Activated T-cell treated with anti-CD3 and anti-CD28 coated beads for 4 hours (primary cell): ENCODE measurements around the gene EP400.

Source experiments
- DNase-seq: peaks from one replicate; pipeline ENCODE4 v3.0.0-alpha.2; 2020

EP400 gene

DNA sequence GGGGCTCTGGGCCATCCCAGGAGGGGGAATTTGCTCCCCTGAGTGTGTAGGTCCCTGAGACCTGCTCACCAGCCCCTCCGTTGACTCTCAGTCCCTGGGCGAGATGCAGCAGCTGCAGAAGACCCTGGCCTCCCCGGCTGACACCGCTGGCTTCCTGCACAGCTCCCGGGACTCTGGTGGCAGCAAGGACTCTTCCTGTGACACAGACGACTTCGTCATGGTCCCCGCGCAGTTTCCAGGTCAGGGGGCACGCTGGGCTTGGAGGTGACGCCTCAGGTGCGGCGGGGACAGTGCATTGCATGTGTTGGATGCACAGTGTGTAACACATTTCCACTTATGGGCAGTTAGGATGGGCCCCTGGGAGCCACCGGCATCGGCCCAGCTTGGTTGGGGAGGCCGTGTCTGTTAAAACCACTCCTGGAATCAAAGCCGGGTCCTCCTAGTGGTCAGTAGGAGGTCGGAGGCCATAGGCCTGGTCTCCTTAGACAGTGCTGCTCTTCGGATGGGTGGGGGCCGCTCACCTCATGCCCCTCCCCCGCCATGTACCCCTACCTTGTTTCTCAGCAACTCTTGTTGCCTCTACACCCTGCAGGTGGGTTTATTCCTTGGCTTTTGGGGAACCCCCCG is 37.8 kb upstream of the EP400 start:
- no peak for DNase-seq

DNA sequence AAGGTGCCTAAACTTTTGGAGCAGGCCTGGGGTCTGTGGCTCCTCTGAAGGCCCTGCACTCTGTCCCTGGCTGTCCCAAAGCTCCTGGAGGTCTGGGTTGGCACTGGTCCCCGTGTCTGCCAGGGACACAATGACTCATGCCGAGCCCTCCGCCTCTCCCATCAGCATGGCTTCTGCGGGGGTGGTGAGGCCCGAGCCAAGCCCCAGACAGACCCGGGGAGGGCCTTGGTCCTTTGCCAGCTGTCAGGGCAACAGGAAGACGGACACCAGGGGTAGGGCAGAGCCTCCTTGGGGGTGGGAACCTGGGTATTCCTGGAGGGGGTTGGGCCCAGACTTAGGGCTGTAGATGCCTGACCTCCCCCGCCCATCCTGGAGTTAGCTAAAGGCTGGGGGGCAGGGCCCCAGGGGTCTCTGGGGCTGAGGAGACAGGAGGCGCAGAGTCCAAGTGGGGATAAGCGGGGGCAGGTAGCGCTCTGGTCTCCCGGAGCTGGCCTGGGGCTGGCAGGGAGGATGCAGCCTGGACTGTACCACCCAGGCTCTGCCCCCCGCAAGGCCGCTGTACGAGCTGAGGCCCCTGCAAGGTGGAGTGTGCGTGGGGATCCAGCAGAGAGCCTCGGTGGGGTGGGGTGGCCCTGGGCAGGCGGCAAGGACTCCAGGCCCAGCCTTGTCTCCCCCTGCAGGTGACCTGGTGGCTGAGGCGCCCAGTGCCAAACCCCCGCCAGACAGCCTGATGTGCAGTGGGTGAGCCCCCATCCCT is 37.0 kb upstream of the EP400 start:
- no peak for DNase-seq

DNA sequence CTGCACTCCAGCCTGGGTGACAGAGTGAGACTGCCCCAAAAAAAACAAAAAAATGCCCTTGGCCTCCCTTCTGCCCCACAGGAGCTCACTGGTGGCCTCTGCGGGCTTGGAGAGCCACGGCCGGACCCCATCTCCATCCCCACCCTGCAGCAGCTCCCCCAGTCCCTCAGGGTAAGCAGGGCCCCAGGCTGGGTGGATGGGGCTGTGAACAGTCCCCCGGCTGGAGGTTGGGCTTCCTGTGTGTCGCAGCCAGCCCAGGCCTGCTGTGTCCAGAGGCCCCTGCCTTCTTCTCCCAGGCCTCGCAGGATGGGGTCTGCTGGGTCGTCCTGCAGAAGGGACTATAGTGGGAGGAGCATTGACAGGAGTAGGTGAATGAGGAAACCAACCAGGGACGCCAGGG is 36.1 kb upstream of the EP400 start:
- DNase-seq: no peak

DNA sequence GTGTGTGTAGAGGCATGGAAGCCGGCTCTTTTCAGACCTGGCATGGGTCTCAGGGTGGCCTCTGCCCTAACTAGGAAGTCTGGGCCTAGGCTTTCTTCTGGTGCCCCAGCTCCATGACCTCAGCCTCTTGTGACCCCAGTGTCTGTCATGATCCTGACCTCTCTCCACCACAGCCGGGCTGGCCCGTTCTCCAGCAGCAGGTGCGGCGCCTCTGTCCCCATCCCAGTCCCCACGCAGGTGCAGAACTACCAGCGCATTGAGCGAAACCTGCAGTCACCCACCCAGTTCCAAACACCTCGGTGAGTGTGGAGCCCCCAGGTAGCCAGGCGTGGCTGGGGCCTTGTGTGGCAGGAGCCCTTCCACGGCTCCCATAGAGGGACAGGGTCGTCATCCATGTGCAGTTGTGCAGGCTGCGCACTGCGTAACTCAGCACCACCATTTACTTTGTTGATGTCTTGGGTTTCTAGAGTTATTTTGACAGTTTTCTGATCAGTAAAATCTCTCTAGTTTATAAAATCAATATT is 35.5 kb upstream of the EP400 start:
- DNase-seq: no peak

DNA sequence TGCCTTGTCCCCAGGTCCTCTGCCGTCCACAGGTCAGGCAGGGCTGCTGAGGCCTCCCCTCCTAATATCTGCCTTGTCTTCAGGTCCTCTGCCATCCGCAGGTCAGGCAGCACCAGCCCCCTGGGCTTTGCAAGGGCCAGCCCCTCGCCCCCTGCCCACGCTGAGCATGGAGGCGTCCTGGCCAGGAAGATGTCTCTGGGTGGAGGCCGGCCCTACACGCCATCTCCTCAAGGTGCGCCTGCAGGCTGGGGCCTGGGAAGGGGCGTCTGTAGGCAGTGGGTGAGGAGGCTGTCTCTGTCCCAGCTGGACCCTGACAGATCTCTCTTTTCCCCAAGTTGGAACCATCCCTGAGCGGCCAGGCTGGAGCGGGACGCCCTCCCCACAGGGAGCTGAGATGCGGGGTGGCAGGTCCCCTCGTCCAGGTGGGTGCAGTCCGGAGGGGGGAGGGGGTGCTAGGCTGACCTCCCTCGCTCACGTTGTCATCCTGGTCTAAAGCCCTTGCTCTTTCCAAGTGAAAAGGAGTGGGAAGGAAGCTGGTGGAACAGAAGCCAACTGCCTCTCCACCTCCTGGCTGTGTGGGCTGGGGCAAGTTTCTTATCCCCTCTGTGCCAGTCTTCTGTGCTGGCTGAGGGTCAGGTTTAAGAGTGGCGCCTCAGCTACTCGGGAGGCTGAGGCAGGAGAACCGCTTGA is 34.6 kb upstream of the EP400 start:
- DNase-seq: no peak

DNA sequence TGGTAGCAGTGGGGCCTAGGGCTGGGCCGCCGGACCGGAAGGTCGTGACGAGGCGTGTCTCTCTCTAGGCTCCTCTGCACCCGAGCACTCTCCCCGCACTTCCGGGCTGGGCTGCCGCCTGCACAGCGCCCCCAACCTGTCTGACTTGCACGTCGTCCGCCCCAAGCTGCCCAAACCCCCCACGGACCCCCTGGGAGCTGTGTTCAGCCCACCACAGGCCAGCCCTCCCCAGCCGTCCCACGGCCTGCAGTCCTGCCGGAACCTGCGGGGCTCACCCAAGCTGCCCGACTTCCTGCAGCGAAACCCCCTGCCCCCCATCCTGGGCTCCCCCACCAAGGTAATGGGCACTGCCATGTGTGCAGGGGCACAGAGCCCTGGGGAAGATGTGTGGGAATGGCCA is 33.9 kb upstream of the EP400 start:
- DNase-seq: no peak

DNA sequence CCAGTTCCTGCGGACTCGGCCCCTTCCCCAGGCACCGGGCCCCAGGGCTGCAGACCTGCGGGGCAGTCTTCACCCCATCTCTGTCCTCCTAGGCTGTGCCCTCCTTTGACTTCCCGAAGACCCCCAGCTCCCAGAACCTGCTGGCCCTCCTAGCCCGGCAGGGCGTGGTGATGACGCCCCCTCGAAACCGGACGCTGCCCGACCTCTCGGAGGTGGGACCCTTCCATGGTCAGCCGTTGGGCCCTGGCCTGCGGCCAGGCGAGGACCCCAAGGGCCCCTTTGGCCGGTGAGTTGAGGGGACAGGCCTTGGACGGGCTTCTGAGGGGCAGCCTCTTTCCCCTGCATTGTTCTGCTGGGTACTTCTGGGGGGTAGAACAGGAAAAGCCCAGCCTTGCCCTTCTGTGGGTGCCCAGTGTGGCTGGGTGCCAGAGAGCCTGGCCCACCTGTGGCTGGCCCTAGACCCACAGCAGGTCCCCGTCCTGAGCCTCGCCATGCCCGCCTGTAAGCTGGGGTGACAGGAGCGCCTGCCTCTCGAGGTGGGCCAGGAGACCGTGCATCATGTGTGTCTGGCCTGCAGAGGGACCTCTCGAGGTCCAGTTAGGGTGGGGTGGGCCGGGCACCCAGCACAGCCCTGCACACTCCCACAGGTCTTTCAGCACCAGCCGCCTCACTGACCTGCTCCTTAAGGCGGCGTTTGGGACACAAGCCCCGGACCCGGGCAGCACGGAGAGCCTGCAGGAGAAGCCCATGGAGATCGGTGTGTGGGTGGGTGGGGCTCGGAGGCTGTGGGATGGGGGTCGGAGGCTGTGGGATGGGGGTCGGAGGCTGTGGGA is 33.2 kb upstream of the EP400 start:
- no peak for DNase-seq

DNA sequence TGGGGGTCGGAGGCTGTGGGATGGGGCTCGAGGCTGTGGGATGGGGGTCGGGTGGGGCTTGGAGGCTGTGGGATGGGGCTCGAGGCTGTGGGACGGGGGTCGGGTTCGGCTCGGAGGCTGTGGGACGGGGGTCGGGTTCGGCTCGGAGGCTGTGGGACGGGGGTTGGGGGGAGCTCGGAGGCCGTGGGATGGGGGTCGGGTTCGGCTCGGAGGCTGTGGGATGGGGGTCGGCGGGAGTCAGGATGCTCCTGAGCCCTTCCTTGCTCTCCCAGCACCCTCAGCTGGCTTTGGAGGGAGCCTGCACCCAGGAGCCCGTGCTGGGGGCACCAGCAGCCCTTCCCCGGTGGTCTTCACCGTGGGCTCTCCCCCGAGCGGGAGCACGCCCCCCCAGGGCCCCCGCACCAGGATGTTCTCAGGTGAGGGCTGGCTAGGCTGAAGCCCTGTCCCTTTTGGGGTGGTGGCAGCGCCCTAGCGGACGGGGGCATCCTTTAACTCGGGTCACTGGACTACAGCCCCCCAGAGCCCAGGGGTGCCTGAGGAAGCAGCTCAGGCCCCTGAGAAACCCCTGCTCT is 32.5 kb upstream of the EP400 start:
- DNase-seq: no peak

DNA sequence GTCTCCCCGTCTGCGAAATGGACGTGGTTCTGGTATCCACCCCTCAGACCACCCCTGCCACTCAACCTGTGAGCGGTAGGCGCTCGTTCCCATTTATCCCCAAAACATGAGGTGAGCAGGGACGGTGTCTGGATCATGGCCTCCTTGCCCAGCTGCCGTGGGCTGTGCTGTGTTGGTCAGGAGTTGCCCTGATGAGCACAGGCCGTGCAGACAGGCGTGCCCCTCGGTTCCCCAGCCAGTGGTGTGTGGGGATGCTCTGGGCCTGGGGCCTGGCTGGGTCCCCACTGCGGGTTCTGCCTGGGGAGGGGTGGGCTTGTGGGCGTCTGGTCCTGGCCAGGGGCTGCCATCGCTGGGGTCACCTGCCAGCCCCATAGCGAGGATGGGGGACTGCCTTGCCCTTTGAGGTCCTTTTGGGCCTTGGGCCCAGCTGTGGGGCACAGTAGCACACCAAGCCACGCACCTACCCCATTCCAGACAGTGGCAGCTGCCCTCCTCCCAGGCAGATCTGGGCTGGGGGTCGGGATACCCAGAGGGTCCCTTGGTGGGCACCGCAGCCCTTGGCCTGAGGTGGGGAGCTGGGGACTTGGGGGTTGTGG is 31.9 kb upstream of the EP400 start:
- DNase-seq: no peak

DNA sequence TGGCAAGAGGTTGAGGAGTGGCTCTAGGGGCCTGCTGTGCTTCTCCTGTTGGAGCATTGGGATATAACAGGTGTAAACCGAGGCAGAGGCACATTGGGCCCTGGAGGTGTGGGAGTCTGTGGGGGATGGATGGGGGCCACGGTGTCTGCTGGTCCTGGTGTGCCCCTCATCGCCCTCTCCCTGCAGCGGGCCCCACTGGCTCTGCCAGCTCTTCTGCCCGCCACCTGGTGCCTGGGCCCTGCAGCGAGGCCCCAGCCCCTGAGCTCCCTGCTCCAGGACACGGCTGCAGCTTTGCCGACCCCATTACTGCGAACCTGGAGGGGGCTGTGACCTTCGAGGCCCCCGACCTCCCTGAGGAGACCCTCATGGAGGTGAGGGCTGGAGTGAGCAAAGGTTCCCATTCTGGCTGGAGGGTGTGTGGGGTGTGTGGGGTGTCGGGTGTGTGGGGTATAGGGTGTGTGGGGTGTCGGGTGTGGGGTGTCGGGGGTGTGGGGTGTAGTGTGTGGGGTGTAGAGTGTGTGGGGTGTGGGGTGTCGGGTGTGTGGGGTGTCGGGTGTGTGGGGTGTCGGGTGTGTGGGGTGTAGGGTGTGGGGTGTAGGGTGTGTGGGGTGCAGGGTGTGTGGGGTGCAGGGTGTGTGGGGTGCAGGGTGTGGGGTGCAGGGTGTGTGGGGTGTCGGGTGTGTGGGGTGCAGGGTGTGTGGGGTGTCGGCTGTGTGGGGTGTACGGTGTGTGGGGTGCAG is 31.3 kb upstream of the EP400 start:
- no peak for DNase-seq

DNA sequence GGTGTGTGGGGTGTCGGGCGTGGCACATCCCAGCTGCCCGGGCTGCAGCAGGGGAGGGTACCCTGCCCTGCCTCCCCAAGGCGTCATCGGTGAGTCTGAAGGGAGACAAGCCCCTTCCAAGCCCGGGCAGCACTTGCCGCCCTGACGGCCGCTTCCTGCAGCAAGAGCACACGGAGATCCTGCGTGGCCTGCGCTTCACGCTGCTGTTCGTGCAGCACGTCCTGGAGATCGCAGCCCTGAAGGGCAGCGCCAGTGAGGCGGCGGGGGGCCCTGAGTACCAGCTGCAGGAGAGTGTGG is 30.7 kb upstream of the EP400 start:
- no peak for DNase-seq

DNA sequence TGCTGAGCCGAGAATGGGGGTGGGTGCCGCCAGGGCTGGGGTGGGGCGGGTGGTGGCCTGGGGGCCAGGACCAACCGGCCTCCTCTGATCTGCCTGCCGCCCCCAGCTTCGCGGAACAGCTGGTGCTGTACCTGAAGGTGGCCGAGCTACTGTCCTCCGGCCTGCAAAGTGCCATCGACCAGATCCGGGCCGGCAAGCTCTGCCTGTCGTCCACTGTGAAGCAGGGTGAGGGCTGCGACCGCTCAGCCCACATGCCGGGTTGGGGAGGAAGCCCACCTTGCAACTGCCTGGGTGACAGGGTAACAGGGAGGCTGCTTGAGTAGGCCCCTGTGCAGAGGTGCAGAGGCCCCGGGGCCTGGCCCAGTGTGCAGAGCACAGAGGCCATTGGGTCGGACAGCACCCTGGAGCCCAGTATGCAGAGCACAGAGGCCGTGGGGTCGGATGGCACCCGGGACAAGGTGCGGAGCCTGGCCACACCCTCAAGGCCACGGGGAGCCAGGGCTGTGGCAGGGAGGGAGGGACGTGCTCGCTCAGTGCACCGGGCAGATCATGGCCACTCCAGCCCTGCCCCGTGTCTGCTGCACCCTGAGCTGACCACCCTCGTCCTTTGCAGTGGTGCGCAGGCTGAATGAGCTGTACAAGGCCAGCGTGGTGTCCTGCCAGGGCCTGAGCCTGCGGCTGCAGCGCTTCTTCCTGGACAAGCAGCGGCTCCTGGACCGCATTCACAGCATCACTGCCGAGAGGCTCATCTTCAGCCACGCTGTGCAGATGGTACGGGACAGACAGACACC is 30.2 kb upstream of the EP400 start:
- no peak for DNase-seq

DNA sequence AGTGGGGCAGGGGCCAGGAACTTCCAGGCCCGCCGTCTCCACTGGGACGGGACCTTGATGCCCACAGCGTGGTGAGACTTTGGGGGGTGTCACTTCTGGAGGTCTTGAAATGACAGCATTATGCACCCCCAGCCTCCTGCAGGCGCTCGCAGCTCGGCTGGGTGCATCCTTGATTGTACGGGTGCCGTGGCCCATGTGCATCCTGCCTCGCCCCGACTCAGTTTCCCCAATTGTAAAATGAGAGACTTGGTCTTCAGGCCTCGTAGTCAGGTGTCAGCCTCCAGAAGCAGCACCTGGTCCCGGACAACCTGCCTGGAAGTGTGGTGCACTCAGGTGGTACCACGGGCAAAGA is 29.6 kb upstream of the EP400 start:
- DNase-seq: no peak

DNA sequence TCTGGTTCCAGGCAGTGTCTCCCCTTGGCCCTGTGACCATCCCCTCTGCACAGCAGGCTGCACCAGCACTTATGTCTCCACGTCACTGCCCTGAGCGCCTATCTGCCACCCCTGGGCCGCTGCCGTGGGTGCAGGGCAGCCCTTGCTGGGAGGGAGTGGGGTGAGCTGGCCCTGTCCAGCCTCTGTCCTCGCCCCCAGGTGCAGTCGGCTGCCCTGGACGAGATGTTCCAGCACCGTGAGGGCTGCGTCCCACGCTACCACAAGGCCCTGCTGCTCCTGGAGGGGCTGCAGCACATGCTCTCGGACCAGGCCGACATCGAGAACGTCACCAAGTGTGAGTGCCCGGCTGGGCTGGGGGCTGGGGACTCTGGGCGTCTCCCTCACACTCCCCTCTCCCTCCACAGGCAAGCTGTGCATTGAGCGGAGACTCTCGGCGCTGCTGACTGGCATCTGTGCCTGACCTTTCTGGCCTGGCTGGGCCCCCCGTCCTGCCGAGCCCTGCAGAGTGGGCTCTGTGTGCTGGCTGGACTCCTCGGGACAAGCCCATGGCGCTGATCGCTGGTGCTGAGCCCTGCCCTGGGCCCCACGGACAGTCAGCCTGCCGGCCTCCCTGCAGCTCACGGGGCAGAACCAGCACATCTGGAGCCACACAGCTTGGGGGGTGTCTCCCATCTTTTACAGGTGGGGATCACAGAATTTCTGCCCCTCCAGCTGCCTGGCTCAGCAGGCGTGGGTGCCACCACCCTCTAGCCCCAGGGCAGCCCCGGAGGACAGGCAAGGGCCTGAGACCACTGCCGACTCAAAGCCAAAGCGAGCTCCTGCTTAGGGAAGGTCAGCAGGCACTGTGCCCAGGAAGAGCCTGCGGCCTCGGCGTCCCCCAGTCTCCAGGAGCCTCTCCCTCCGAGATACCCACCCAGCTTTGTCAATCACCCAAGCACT is 28.6 kb upstream of the EP400 start:
- no peak for DNase-seq

DNA sequence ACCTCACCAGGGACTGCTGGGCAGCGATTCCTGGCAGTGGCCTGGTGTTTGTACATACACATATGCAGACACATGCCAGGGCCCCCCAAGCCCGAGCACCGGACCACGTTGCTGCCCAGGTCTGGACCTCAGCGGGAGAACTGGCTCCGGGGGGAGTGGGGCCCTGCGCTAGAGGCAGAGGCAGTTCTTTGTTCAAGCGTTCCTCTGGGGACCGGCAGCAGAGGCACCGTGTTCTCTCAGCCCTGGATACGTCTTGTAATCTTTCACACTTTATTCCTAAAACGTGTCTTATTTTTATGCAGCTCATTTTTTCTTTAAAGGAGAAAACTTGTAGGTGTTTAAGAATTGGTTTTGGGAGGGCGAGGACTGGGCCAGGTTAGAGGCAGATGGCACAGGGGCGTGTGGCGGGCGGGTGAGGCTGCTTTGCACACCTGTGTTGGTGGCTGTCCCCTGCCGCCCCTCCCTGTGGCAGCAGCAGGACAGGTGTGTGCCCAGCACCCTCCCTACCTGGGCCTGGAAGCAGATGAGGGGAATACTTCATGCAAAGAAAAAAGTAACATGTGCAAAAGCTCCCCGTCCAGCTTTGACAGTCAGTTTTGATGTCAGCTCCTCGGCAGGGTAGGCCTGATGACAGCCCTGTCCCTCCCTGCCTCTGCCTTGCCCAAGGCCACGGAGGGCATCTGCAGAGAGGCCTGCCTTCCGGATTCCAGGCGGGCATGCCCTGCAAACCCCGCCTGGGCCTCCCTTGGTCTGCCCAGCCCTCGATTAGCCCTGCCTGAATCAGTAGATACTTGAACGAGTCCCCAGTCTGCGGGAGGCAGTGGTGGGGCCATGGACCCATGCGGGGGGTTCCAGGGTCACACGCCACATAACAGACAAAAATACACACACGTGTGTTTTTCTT is 27.6 kb upstream of the EP400 start:
- no peak for DNase-seq

DNA sequence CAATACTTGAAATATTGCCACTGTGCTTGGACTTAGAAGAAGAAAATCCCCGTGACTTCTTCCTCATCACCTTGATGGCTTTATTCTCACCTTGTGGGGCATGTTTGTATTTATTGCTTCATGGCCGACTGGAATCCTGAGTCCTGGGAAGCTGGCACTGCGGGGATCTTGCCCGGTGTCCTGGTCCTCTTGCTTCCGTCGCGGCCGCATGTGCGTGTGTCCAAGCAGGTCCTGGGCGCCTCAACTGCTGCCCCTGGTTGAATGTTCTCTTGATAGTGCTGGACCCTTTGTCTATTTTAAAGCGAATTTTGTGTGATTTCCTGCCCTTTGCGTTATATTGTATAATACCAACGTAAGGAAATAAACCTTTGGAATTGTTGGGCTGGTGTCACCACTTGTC is 27.0 kb upstream of the EP400 start:
- DNase-seq: no peak

DNA sequence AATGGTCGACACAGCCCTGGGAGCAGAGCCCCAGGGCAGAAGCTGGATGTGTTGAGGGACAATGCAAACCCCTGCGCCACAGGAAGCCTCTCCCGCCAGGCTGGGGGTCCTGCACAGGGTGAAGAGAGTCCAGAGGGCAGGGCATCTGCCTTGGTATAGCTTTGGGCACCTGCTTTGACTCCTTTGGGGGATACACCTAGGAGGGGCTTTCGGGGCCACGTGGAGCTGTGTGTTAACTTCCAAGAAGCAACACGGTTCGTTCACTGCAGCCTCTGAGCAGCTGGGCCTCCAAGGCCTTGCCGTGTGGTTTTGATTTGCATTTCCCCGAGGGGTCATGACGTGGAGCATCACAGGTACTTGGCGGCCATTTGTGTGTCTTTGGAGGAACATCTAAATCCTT is 26.5 kb upstream of the EP400 start:
- DNase-seq: no peak

DNA sequence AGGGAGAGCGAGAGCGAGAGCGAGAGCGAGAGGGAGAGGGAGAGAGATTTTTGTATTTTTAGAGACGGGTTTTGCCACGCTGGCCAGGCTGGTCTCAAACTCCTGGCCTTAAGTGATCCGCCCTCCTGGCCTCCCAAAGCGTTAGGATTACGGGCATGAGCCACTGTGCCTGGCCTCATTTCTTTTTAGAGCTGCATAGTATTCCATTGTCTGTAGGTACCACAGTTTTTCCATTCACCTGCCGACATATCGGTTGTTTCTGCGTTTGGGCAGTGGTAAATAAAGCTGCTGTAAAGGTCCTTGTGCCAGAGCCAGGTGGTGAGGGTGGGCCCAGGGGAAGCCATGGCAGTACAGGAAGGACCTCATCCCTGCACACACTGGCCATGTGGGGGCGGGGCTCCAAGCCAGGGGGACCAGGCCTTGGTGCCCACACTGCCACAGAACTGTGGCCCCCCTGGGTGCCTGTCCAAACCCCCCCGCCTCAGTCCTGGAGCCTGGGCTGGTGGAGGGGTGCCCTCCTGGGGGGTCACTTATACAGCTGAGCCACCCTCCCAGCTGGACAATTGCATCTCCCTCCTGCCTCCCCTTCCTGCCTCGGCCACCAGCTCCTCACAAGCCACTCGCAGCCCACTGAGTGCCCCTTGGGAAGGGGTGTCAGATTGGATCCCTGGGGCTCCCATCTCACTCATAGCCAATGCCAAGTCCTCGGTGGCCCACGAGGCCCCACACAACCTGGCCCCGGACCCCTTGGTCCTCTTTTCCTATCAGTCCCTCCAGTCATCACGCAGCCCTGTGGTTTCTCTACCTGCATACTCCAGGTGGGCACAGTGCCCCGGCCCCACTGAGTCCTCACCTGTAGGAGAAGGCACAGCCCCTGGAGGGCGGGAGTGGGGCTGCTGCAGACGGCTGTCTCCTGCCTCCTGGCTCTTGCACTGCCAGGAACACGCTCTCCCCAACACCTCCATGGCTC is 22.3 kb upstream of the EP400 start:
- DNase-seq: no peak
